CD4-positive, alpha-beta memory T cell (primary cell): ENCODE results near the gene HAUS7. TPM values are rescaled to one million over a fixed set of nuclear protein-coding genes. Genes with fewer than 3 reads are reported as not detected.

Experiments
- CTCF ChIA-PET: fragments of 350-600 bp; sonication (Branson Sonifier 250); formaldehyde crosslinking; loops from one replicate; lab custom pipeline; 2021; ENCODE audit warnings: inconsistent platforms; ENCODE audit not compliant: partially characterized antibody; lab: Charles Lee
- POLR2A ChIA-PET: fragments of 350-600 bp; sonication (Branson Sonifier 250); formaldehyde crosslinking; loops from one replicate; lab custom pipeline; 2021; ENCODE audit not compliant: partially characterized antibody; lab: Charles Lee
- DNase-seq, 5 donors: peaks; one replicate each; pipeline versions ENCODE4 v3.0.0 to v3.0.0-alpha.2; 2020 to 2022; ENCODE audit warnings: mixed read lengths in 1 of 5
- H3K27ac ChIP-seq: one replicate; pipeline ENCODE4 v1.7.0; 2013; ENCODE audit warnings: low read depth, low read length
- H3K27me3 ChIP-seq: 2 replicates; pipeline ENCODE4 v1.7.0; 2013; ENCODE audit warnings: mild to moderate bottlenecking, low read length, moderate library complexity; ENCODE audit not compliant: insufficient read depth
- H3K36me3 ChIP-seq: 2 replicates; pipeline ENCODE4 v1.7.0; 2013; ENCODE audit warnings: mild to moderate bottlenecking, low read length, moderate library complexity; ENCODE audit not compliant: insufficient read depth
- H3K4me1 ChIP-seq: 2 replicates; pipeline ENCODE4 v1.7.0; 2013; ENCODE audit warnings: mild to moderate bottlenecking, low read length, moderate library complexity; ENCODE audit not compliant: insufficient read depth
- H3K4me3 ChIP-seq, 2 donors: one replicate each; pipeline ENCODE4 v1.7.0; 2013; ENCODE audit warnings: low read length in 2 of 2, mild to moderate bottlenecking in 1 of 2
- H3K9me3 ChIP-seq, 2 donors: one replicate each; pipeline ENCODE4 v1.7.0; 2013; ENCODE audit warnings: low read length in 2 of 2, control low read depth in 1 of 2; ENCODE audit not compliant: control insufficient read depth in 1 of 2
- H3K27ac Mint-ChIP-seq, 7 donors: one replicate each; pipeline ENCODE4 v1.8.0; 2020 to 2021; ENCODE audit warnings: mixed read lengths in 7 of 7, mild to moderate bottlenecking in 6 of 7, inconsistent platforms in 3 of 7, moderate library complexity in 3 of 7
- H3K27me3 Mint-ChIP-seq, 2 donors: one replicate each; pipeline ENCODE4 v1.8.0; 2020 to 2021; ENCODE audit warnings: mixed read lengths in 2 of 2
- H3K36me3 Mint-ChIP-seq, 2 donors: one replicate each; pipeline ENCODE4 v1.8.0; 2020 to 2021; ENCODE audit warnings: mixed read lengths in 2 of 2, inconsistent platforms in 1 of 2, mild to moderate bottlenecking in 1 of 2
- H3K4me1 Mint-ChIP-seq, 4 donors: one replicate each; pipeline ENCODE4 v1.8.0; 2020 to 2021; ENCODE audit warnings: mixed read lengths in 4 of 4, mild to moderate bottlenecking in 1 of 4
- H3K4me3 Mint-ChIP-seq, 8 donors: one replicate each; pipeline ENCODE4 v1.8.0; 2020 to 2021; ENCODE audit warnings: mixed read lengths in 8 of 8, mild to moderate bottlenecking in 7 of 8, moderate library complexity in 6 of 8, inconsistent platforms in 3 of 8
- H3K9me3 Mint-ChIP-seq, 8 donors: one replicate each; pipeline ENCODE4 v1.8.0; 2020 to 2021; ENCODE audit warnings: mixed read lengths in 8 of 8, mild to moderate bottlenecking in 5 of 8, inconsistent platforms in 3 of 8, moderate library complexity in 1 of 8
- intact Hi-C: fragments of 100-400 bp; cut with micrococcal nuclease; formaldehyde crosslinking; loops from one replicate; pipeline ENCODE4 v1.15.1; 2023
- polyA plus RNA-seq, 2 donors: library from polyadenylated mRNA; unstranded; fragments of 300-500 nt; fragmentation: Illumina TruSeq; gene quantifications; one replicate each; pipeline ENCODE4 v1.2.3, GENCODE V29; 2021
- total RNA-seq, 2 experiments: library from RNA; stranded (reverse); gene quantifications; one replicate each; pipeline ENCODE4 v1.2.3, GENCODE V29; 2021

HAUS7 gene
- total and polyA plus RNA-seq, 4 experiments from 2014 or later: 29.7 to 33.8 (median 31.8) TPM

- H3K36me3 ChIP-seq: no peaks in the 10 kb centered on the region
- H3K9me3 ChIP-seq: no peaks in the 10 kb centered on the region
- no peaks in the 10 kb centered on the region for H3K27me3 ChIP-seq
- Mint-ChIP-seq H3K27me3 (no peaks in the 10 kb centered on the region), H3K36me3 (no peaks in the 10 kb centered on the region), H3K27ac (no peak overlapping the region), H3K4me1 (no peaks in the 10 kb centered on the region), H3K4me3 (no peak overlapping the region), H3K9me3 (no peaks in the 10 kb centered on the region)
- ChIA-PET CTCF (no interaction called here), POLR2A (no interaction called here)
- no peak overlapping the region for H3K27ac ChIP-seq
- no peak overlapping the region for H3K4me3 ChIP-seq
- DNase-seq: no peak
- no peaks in the 10 kb centered on the region for H3K4me1 ChIP-seq
- intact Hi-C loops: no loop called here
Measured at GRCh38 chrX:153486171-153486570, 15.8 kb upstream of the HAUS7 start.

- Histone ChIP-seq H3K4me3 (no peak overlapping the region), H3K27me3 (no peaks in the 10 kb centered on the region), H3K27ac (no peak overlapping the region), H3K36me3 (no peaks in the 10 kb centered on the region), H3K4me1 (no peaks in the 10 kb centered on the region), H3K9me3 (no peaks in the 10 kb centered on the region)
- H3K4me1 Mint-ChIP-seq: no peaks in the 10 kb centered on the region
- H3K27me3 Mint-ChIP-seq: no peaks in the 10 kb centered on the region
- no peak overlapping the region for H3K4me3 Mint-ChIP-seq
- POLR2A ChIA-PET: no interaction called here
- CTCF ChIA-PET: no interaction called here
- DNase-seq: no peak
- H3K9me3 Mint-ChIP-seq: no peaks in the 10 kb centered on the region
- H3K27ac Mint-ChIP-seq: no peak overlapping the region
- intact Hi-C loops: no loop called here
- no peaks in the 10 kb centered on the region for H3K36me3 Mint-ChIP-seq
Measured at GRCh38 chrX:153485396-153486080, 15.2 kb upstream of the HAUS7 start.

- POLR2A ChIA-PET: no interaction called here
- no peaks in the 10 kb centered on the region for H3K9me3 Mint-ChIP-seq
- H3K4me1 Mint-ChIP-seq: no peaks in the 10 kb centered on the region
Measured at GRCh38 chrX:153482376-153483015, 12.1 kb upstream of the HAUS7 start.

GRCh38 chrX:153481043-153481442 lies 10.7 kb upstream of the HAUS7 start:
- Histone ChIP-seq H3K27me3 (no peaks in the 10 kb centered on the region), H3K36me3 (no peaks in the 10 kb centered on the region), H3K9me3 (no peaks in the 10 kb centered on the region), H3K4me1 (no peaks in the 10 kb centered on the region), H3K4me3 (no peak overlapping the region), H3K27ac (no peak overlapping the region)
- Mint-ChIP-seq H3K36me3 (no peaks in the 10 kb centered on the region), H3K4me3 (no peak overlapping the region), H3K4me1 (peaks cover 0 to 2% (median 0%) of the 10 kb centered on the region in 4 donors), H3K9me3 (no peaks in the 10 kb centered on the region), H3K27me3 (no peaks in the 10 kb centered on the region), H3K27ac (no peak overlapping the region)
- ChIA-PET POLR2A (no interaction called here), CTCF (no interaction called here)
- no peak for DNase-seq
- intact Hi-C loops: no loop called here

More at GRCh38 chrX:153482376-153483015, 12.1 kb upstream of the HAUS7 start:
- Mint-ChIP-seq H3K27me3 (no peaks in the 10 kb centered on the region), H3K36me3 (no peaks in the 10 kb centered on the region), H3K27ac (no peak overlapping the region), H3K4me3 (no peak overlapping the region)
- H3K36me3 ChIP-seq: no peaks in the 10 kb centered on the region
- H3K4me1 ChIP-seq: no peaks in the 10 kb centered on the region
- H3K4me3 ChIP-seq: no peak overlapping the region
- H3K27ac ChIP-seq: no peak overlapping the region
- H3K9me3 ChIP-seq: no peaks in the 10 kb centered on the region
- CTCF ChIA-PET: no interaction called here
- no peak for DNase-seq
- intact Hi-C loops: no loop called here
- H3K27me3 ChIP-seq: no peaks in the 10 kb centered on the region

GRCh38 chrX:153478746-153479145 lies 8.4 kb upstream of the HAUS7 start:
- Histone ChIP-seq H3K4me3 (no peak overlapping the region), H3K4me1 (peaks cover 11% of the 10 kb centered on the region), H3K9me3 (no peaks in the 10 kb centered on the region), H3K27ac (no peak overlapping the region), H3K36me3 (no peaks in the 10 kb centered on the region), H3K27me3 (no peaks in the 10 kb centered on the region)
- Mint-ChIP-seq H3K36me3 (no peaks in the 10 kb centered on the region), H3K27me3 (no peaks in the 10 kb centered on the region), H3K4me1 (peaks cover 2 to 4% (median 3%) of the 10 kb centered on the region in 4 donors), H3K27ac (no peak overlapping the region), H3K9me3 (no peaks in the 10 kb centered on the region), H3K4me3 (no peak overlapping the region)
- no peak for DNase-seq
- ChIA-PET CTCF (no interaction called here), POLR2A (no interaction called here)
- intact Hi-C loops: no loop called here

- H3K27me3 Mint-ChIP-seq: no peaks in the 10 kb centered on the region
Measured at GRCh38 chrX:153477901-153478300, 7.5 kb upstream of the HAUS7 start.

GRCh38 chrX:153477364-153477857 lies 7.0 kb upstream of the HAUS7 start:
- no peaks in the 10 kb centered on the region for H3K36me3 Mint-ChIP-seq
- ChIA-PET POLR2A (no interaction called here), CTCF (interaction anchor here (7.2 kb wide), 1 partner anchor 29 kb away, joined by 63 read pairs; no protein-coding TSS in a partner anchor)
- no peak overlapping the region for H3K4me3 Mint-ChIP-seq
- intact Hi-C loops: no loop called here
- Histone ChIP-seq H3K36me3 (no peaks in the 10 kb centered on the region), H3K4me3 (no peak overlapping the region), H3K4me1 (peaks cover 11% of the 10 kb centered on the region), H3K9me3 (no peaks in the 10 kb centered on the region), H3K27ac (no peak overlapping the region), H3K27me3 (no peaks in the 10 kb centered on the region)
- no peak for DNase-seq
- H3K9me3 Mint-ChIP-seq: no peaks in the 10 kb centered on the region
- no peak overlapping the region for H3K27ac Mint-ChIP-seq
- H3K27me3 Mint-ChIP-seq: no peaks in the 10 kb centered on the region
- peaks cover 2 to 8% (median 4%) of the 10 kb centered on the region in 4 donors for H3K4me1 Mint-ChIP-seq

More at GRCh38 chrX:153477901-153478300, 7.5 kb upstream of the HAUS7 start:
- no peaks in the 10 kb centered on the region for H3K36me3 Mint-ChIP-seq
- H3K4me3 ChIP-seq: no peak overlapping the region
- no peaks in the 10 kb centered on the region for H3K9me3 ChIP-seq
- H3K4me1 Mint-ChIP-seq: peaks cover 2 to 8% (median 4%) of the 10 kb centered on the region in 4 donors
- ChIA-PET POLR2A (no interaction called here), CTCF (no interaction called here)
- no peaks in the 10 kb centered on the region for H3K27me3 ChIP-seq
- no peaks in the 10 kb centered on the region for H3K36me3 ChIP-seq
- no peaks in the 10 kb centered on the region for H3K9me3 Mint-ChIP-seq
- H3K27ac ChIP-seq: no peak overlapping the region
- peak overlapping the region in 1 of 8 donors; percentile 15 for H3K4me3 Mint-ChIP-seq
- H3K4me1 ChIP-seq: peaks cover 11% of the 10 kb centered on the region
- no peak overlapping the region for H3K27ac Mint-ChIP-seq
- DNase-seq: no peak
- intact Hi-C loops: no loop called here
